H1 (cell line): ENCODE data around the gene SPON2. TPM values are rescaled to one million over a fixed set of nuclear protein-coding genes. Genes with fewer than 3 reads are reported as not detected.

Source experiments
- CTCF ChIA-PET: fragments of 300-600 bp; sonication (Branson Sonifier 250); formaldehyde crosslinking; loops from one replicate; lab custom pipeline; 2021; ENCODE audit not compliant: partially characterized antibody; lab: Charles Lee
- POLR2A ChIA-PET: fragments of 300-600 bp; sonication (Branson Sonifier 250); formaldehyde crosslinking; loops from one replicate; lab custom pipeline; 2021; ENCODE audit warnings: inconsistent platforms; ENCODE audit not compliant: partially characterized antibody; lab: Charles Lee
- DNase-seq, 2 experiments: peaks; one replicate each; pipeline versions ENCODE4 v3.0.0 to v3.0.0-alpha.2; 2010 to 2022; ENCODE audit warnings: low spot score in 2 of 2, low read depth in 1 of 2, mixed read lengths in 1 of 2
- FAIRE-seq: peaks from 2 replicates; lab custom pipeline; 2011; peaks lifted over from hg19 to GRCh38; lab: Jason Lieb, UNC
- H2AFZ ChIP-seq: 2 replicates; pipeline ENCODE4 v1.8.1; 2012; ENCODE audit warnings: low read length, inconsistent platforms
- H2AK5ac ChIP-seq: 2 replicates; pipeline ENCODE4 v1.6.1; 2013; ENCODE audit warnings: low read depth, low read length
- H2BK120ac ChIP-seq: replicated peaks from 2 replicates; pipeline ENCODE3; 2013; ENCODE audit warnings: low read depth, low read length, inconsistent platforms
- H2BK12ac ChIP-seq: 2 replicates; pipeline ENCODE4 v1.6.1; 2013; ENCODE audit warnings: low read depth, low read length
- H2BK15ac ChIP-seq: 2 replicates; pipeline ENCODE4 v1.6.1; 2013; ENCODE audit warnings: low read length
- H2BK20ac ChIP-seq: 2 replicates; pipeline ENCODE4 v1.6.1; 2013; ENCODE audit warnings: low read length
- H2BK5ac ChIP-seq: 2 replicates; pipeline ENCODE4 v1.6.1; 2013; ENCODE audit warnings: low read depth, low read length
- H3K14ac ChIP-seq: 2 replicates; pipeline ENCODE4 v1.6.1; 2013; ENCODE audit warnings: inconsistent platforms; ENCODE audit not compliant: insufficient read length
- H3K18ac ChIP-seq: 2 replicates; pipeline ENCODE4 v1.6.1; 2013; ENCODE audit warnings: low read length; ENCODE audit errors: extremely low read depth
- H3K23ac ChIP-seq: 2 replicates; pipeline ENCODE4 v1.6.1; 2013; ENCODE audit warnings: inconsistent platforms; ENCODE audit not compliant: insufficient read length
- H3K23me2 ChIP-seq: 2 replicates; pipeline ENCODE4 v1.6.1; 2013; ENCODE audit warnings: low read depth, low read length
- H3K27ac ChIP-seq: 2 replicates; pipeline ENCODE4 v1.6.1; 2011; ENCODE audit warnings: low read depth, low read length, inconsistent platforms
- H3K27me3 ChIP-seq, 4 experiments: replicated peaks in 1 of 4; 1 replicate in 1 of 4; 2 replicates in 3 of 4; pipeline versions ENCODE4 v1.6.1 to v1.8.1; 2011 to 2013; ENCODE audit warnings: low read length in 3 of 4, mild to moderate bottlenecking in 3 of 4, inconsistent platforms in 2 of 4, mixed read lengths in 2 of 4, moderate library complexity in 1 of 4; ENCODE audit not compliant: control insufficient read depth in 3 of 4, insufficient read depth in 3 of 4; ENCODE audit errors: extremely low read depth in 1 of 4
- H3K36me3 ChIP-seq, 4 experiments: 2 replicates each; pipeline versions ENCODE4 v1.6.1 to v1.8.1; 2011 to 2013; ENCODE audit warnings: mild to moderate bottlenecking in 4 of 4, low read length in 3 of 4, moderate library complexity in 2 of 4, control low read depth in 1 of 4, inconsistent platforms in 1 of 4; ENCODE audit not compliant: insufficient read depth in 4 of 4, control insufficient read depth in 2 of 4
- H3K4ac ChIP-seq: replicated peaks from 2 replicates; pipeline ENCODE3; 2013; ENCODE audit warnings: low read length, low read depth, mixed read lengths, inconsistent platforms; ENCODE audit not compliant: insufficient read length
- H3K4me1 ChIP-seq, 4 experiments: replicated peaks in 1 of 4; 1 replicate in 1 of 4; 2 replicates in 3 of 4; pipeline versions ENCODE4 v1.6.1 to v1.8.1; 2011 to 2013; ENCODE audit warnings: low read length in 3 of 4, inconsistent platforms in 2 of 4, mixed read lengths in 1 of 4; ENCODE audit not compliant: insufficient read depth in 4 of 4, control insufficient read depth in 3 of 4
- H3K4me2 ChIP-seq, 2 experiments: 2 replicates each; pipeline versions ENCODE4 v1.6.1 to v1.8.1; 2011 to 2013; ENCODE audit warnings: low read depth in 2 of 2, low read length in 2 of 2, control low read depth in 1 of 2, inconsistent platforms in 1 of 2, mild to moderate bottlenecking in 1 of 2; ENCODE audit not compliant: insufficient read depth in 1 of 2
- H3K4me3 ChIP-seq, 4 experiments: fragments of 200-600, 300-600 bp in 1 of 4; sonication (generic), shearing (Covaris generic), sonication (Bioruptor Twin) in 1 of 4; 2 replicates each; pipeline versions ENCODE4 v1.5.1 to v1.8.1; 2011 to 2016; ENCODE audit warnings: low read length in 4 of 4, low read depth in 3 of 4, control low read depth in 2 of 4, inconsistent platforms in 2 of 4, mild to moderate bottlenecking in 2 of 4, mixed read lengths in 1 of 4, moderate library complexity in 1 of 4; ENCODE audit not compliant: insufficient read depth in 2 of 4; ENCODE audit errors: extremely low read depth in 1 of 4
- H3K56ac ChIP-seq: replicated peaks from 2 replicates; pipeline ENCODE3; 2013; ENCODE audit warnings: low read depth, mild to moderate bottlenecking, mixed read lengths, low read length, inconsistent platforms; ENCODE audit not compliant: insufficient read length
- H3K79me1 ChIP-seq: 2 replicates; pipeline ENCODE4 v1.6.1; 2013; ENCODE audit warnings: low read depth, low read length, control low read depth
- H3K79me2 ChIP-seq, 2 experiments: 2 replicates each; pipeline versions ENCODE4 v1.6.1 to v1.8.1; 2012 to 2013; ENCODE audit warnings: low read length in 2 of 2, mild to moderate bottlenecking in 2 of 2, inconsistent platforms in 1 of 2; ENCODE audit not compliant: insufficient read depth in 2 of 2, control insufficient read depth in 1 of 2
- H3K9ac ChIP-seq, 4 experiments: replicated peaks in 1 of 4; 1 replicate in 1 of 4; 2 replicates in 3 of 4; pipeline versions ENCODE4 v1.6.1 to v1.8.1; 2011 to 2013; ENCODE audit warnings: low read depth in 3 of 4, low read length in 3 of 4, control low read depth in 2 of 4, mild to moderate bottlenecking in 2 of 4, moderate library complexity in 2 of 4, inconsistent platforms in 1 of 4; ENCODE audit errors: extremely low read depth in 1 of 4
- H3K9me3 ChIP-seq, 2 experiments: 2 replicates each; pipeline versions ENCODE4 v1.6.1 to v1.8.1; 2012 to 2013; ENCODE audit warnings: mild to moderate bottlenecking in 2 of 2, moderate library complexity in 2 of 2, control low read depth in 1 of 2, inconsistent platforms in 1 of 2, low read depth in 1 of 2, low read length in 1 of 2, mixed read lengths in 1 of 2; ENCODE audit not compliant: insufficient read depth in 2 of 2
- H4K20me1 ChIP-seq, 2 experiments: replicated peaks in 1 of 2; 2 replicates each; pipeline versions ENCODE3 to v1.8.1; 2011 to 2013; ENCODE audit warnings: inconsistent platforms in 2 of 2, low read length in 2 of 2, mild to moderate bottlenecking in 1 of 2; ENCODE audit not compliant: insufficient read depth in 2 of 2, control insufficient read depth in 1 of 2
- H4K5ac ChIP-seq: 2 replicates; pipeline ENCODE4 v1.6.1; 2013; ENCODE audit warnings: low read length, low read depth, mixed read lengths, inconsistent platforms; ENCODE audit not compliant: insufficient read length
- H4K8ac ChIP-seq: 2 replicates; pipeline ENCODE4 v1.8.0; 2013; ENCODE audit warnings: mild to moderate bottlenecking, moderate library complexity, low read length, inconsistent platforms; ENCODE audit not compliant: insufficient read depth; ENCODE audit errors: extremely low read depth
- H4K91ac ChIP-seq: replicated peaks from 2 replicates; pipeline ENCODE3; 2013; ENCODE audit warnings: low read length, mixed read lengths, inconsistent platforms; ENCODE audit not compliant: insufficient read length
- CHD1 ChIP-seq: IDR thresholded peaks from 2 replicates; pipeline ENCODE4 v1.6.1; 2012; ENCODE audit warnings: low read depth, low read length, improper control_type of control experiment
- HDAC2 ChIP-seq, 2 experiments: fragments of 300-600 bp in 1 of 2; sonication (generic) in 1 of 2; IDR thresholded peaks; 2 replicates each; pipeline ENCODE4 v1.6.1; 2011 to 2012; ENCODE audit warnings: low read depth in 2 of 2, low read length in 2 of 2, mild to moderate bottlenecking in 2 of 2, moderate library complexity in 2 of 2, borderline replicate concordance in 1 of 2, inconsistent platforms in 1 of 2
- KDM4A ChIP-seq: IDR thresholded peaks from one replicate; pipeline ENCODE4 v1.7.1; 2012; ENCODE audit warnings: low read depth, mild to moderate bottlenecking, moderate library complexity, low read length, inconsistent platforms; ENCODE audit not compliant: severe bottlenecking
- RAD21 ChIP-seq, 2 experiments: IDR thresholded peaks in 1 of 2; conservative IDR thresholded peaks in 1 of 2; 2 replicates each; pipeline ENCODE4 v1.6.1; 2011; ENCODE audit warnings: low read depth in 2 of 2, low read length in 2 of 2, improper control_type of control experiment in 1 of 2, inconsistent platforms in 1 of 2, mild to moderate bottlenecking in 1 of 2, moderate library complexity in 1 of 2
- RFX5 ChIP-seq: IDR thresholded peaks from 2 replicates; pipeline ENCODE4 v1.6.1; 2011; ENCODE audit warnings: low read depth, low read length, improper control_type of control experiment, borderline replicate concordance
- SP4 ChIP-seq: IDR thresholded peaks from 2 replicates; pipeline ENCODE4 v1.6.1; 2012; ENCODE audit warnings: low read length, inconsistent platforms
- SUZ12 ChIP-seq: fragments of 200-600 bp; sonication (generic); IDR thresholded peaks from 2 replicates; pipeline ENCODE4 v1.6.1; 2012; ENCODE audit warnings: mild to moderate bottlenecking, inconsistent platforms, low read length, moderate library complexity, mixed read lengths
- TAF7 ChIP-seq: optimal IDR thresholded peaks from 2 replicates; pipeline ENCODE3; 2011; ENCODE audit warnings: low read depth, mild to moderate bottlenecking, inconsistent platforms, low read length, moderate library complexity, borderline replicate concordance
- WGBS, 2 experiments: shearing (Covaris generic) in 1 of 2; methylation state at CpG; one replicate each; pipeline versions ENCODE4 v1.1.6 to v1.1.7; 2013 to 2015; ENCODE audit warnings: low lambda C conversion rate in 2 of 2, mixed read lengths in 2 of 2, inconsistent platforms in 1 of 2, low coverage in 1 of 2, missing lambda C conversion rate in 1 of 2; ENCODE audit not compliant: insufficient replicate concordance in 2 of 2, insufficient coverage in 1 of 2, insufficient read length in 1 of 2; ENCODE audit errors: extremely low coverage in 1 of 2, missing lambda C conversion rate in 1 of 2; 5-methylcytosine and 5-hydroxymethylcytosine counted together
- polyA plus RNA-seq, 7 experiments: library from polyadenylated mRNA; depleted of rRNA in 3 of 7; stranded (reverse) in 5 of 7; unstranded in 2 of 7; fragments of >200 nt in 5 of 7; fragments of 200-250 nt in 2 of 7; gene quantifications; 1 replicate in 5 of 7; 2 replicates in 1 of 7; 4 replicates in 1 of 7; pipeline versions ENCODE4 v1.2.1 to v1.2.3, GENCODE V29; 2011 to 2013; ENCODE audit warnings: missing spikeins in 2 of 7, mixed read lengths in 2 of 7
- total RNA-seq: library from RNA; stranded (reverse); fragmentation: NEBNext Ultra II Directional; extraction: Animal tissue kit (Norgen Biotek cat#: 25700); gene quantifications from 2 replicates; pipeline ENCODE4 v1.2.1, GENCODE V29; 2021

SPON2 gene
- total and polyA plus RNA-seq, 2 of the 8 experiments (the other 6 are each of a cell fraction or from before 2014, with no cell fraction given), result 2.8 to 3.2 TPM

DNA sequence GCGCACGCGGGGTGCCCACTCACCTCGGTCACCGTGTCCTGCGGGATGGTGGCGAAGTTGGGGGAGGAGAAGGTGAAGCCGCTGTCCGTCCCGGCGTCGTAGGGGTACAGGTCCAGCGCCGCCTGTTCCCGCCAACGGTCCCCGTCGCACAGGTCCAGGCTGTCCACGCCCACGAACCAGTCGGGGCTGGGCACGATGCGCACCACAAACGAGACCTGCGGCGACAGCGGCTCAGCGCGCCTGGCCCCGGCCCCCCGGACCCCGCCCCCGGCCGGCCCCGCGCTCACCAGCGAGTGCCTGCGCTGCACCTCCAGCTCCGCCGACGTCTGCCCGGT lies 1.4 kb downstream of the SPON2 start:
- Histone ChIP-seq H3K9me3 (peaks cover 0 to 7% of the 10 kb centered on the region in 2 experiments; a peak in 1 of 4 replicates), H3K23me2 (peaks cover 11% of the 10 kb centered on the region; the same call in 1 of the 2 replicates), H3K4me1 (peaks cover 0 to 16% (median 6%) of the 10 kb centered on the region in 4 experiments; a peak in 5 of 7 replicates), H2BK20ac (no peak overlapping the region), H2AK5ac (no peak overlapping the region), H3K79me2 (no peaks in the 10 kb centered on the region), H4K8ac (peak overlapping the region; percentile 68), H3K27ac (no peak overlapping the region), H3K4me3 (peak overlapping the region in 3 of 4 experiments; percentile 21 to 58 (median 23); a peak in 4 of 8 replicates), H3K18ac (peak overlapping the region; percentile 60; the same call in 1 of the 2 replicates), H3K4ac (no peak overlapping the region), H3K27me3 (peaks cover 47 to 65% (median 65%) of the 10 kb centered on the region in 4 experiments), H2BK15ac (no peak overlapping the region), H3K9ac (no peak overlapping the region), H4K20me1 (peaks cover 7 to 24% of the 10 kb centered on the region in 2 experiments), H2AFZ (no peak overlapping the region), H3K79me1 (no peaks in the 10 kb centered on the region), H3K4me2 (peak overlapping the region; percentile 68 to 84), H2BK12ac (peak overlapping the region; percentile 75; the same call in 1 of the 2 replicates)
- CTCF ChIA-PET, result interaction anchor here (0.8 to 1.2 kb wide), 2 partner anchors 34 to 40 kb away, joined by 3 read pairs; no protein-coding TSS in a partner anchor
- DNase-seq, result no peak
- POLR2A ChIA-PET, result no interaction called here
- TF ChIP-seq RFX5 (no peak), KDM4A (peak; percentile 44), TAF7 (no peak), SUZ12 (no peak), SP4 (no peak), HDAC2 (IDR thresholded peaks at IDR 0.05; ENCODE audit: borderline replicate concordance in 1 of 2, low read depth in 2 of 2, low read length in 2 of 2) (no peak), RAD21 (IDR thresholded peaks at IDR 0.05 in 1 of 2, conservative IDR thresholded peaks at IDR 0.05 in 1 of 2; ENCODE audit: low read depth in 2 of 2, low read length in 2 of 2) (no peak), CHD1 (no peak)
- TF ChIP-seq, all 59 proteins: peak for 1
- H4K5ac ChIP-seq, result no peak overlapping the region
- peaks cover 0 to 6% (median 0%) of the 10 kb centered on the region in 4 experiments; a peak in 1 of 8 replicates for H3K36me3 ChIP-seq
- no peak overlapping the region for H2BK5ac ChIP-seq
- H3K23ac ChIP-seq, result no peak overlapping the region
- FAIRE-seq, result no peak
- no peak overlapping the region for H3K56ac ChIP-seq
- H2BK120ac ChIP-seq, result no peak overlapping the region
- no peak overlapping the region for H4K91ac ChIP-seq
- H3K14ac ChIP-seq, result no peak overlapping the region
- WGBS, 2 experiments, result 59% methylated on average over 12 of the region's 42 CpGs; no CpG with 5 or more reads in 1 of the 2 experiments
